Retina (tissue), 1 donor: Measurements from ENCODE around the gene PTPRD.

Experiments used
- DNase-seq: peaks from one replicate; pipeline ENCODE4 v3.0.0-alpha.2; 2016

The PTPRD gene

GRCh38 chr9:10612641-10613398 is at the start of gene PTPRD:
TSS of gene PTPRD (minus strand) at chr9:10613002.
- peak; percentile 87 for DNase-seq

- DNase-seq, result no peak
Measured at GRCh38 chr9:10661994-10662393, 49.2 kb upstream of the PTPRD start.

- DNase-seq, result no peak
Measured at GRCh38 chr9:10661376-10661775, 48.6 kb upstream of the PTPRD start.

GRCh38 chr9:10651012-10651411 is 38.2 kb upstream of the PTPRD start:
- no peak for DNase-seq

GRCh38 chr9:10649076-10649475 is 36.3 kb upstream of the PTPRD start:
- DNase-seq, result no peak

GRCh38 chr9:10633785-10634184 is 21.0 kb upstream of the PTPRD start:
- no peak for DNase-seq

GRCh38 chr9:10614196-10614800 is 1.5 kb upstream of the PTPRD start:
- peak; percentile 38 for DNase-seq

- no peak for DNase-seq
Measured at GRCh38 chr9:10613419-10613818, 617 bp upstream of the PTPRD start.

GRCh38 chr9:10605388-10605787 is 7.4 kb downstream of the PTPRD start:
- no peak for DNase-seq

GRCh38 chr9:10604927-10605326 is 7.9 kb downstream of the PTPRD start:
- DNase-seq, result no peak

- DNase-seq, result no peak
Measured at GRCh38 chr9:10597801-10598200, 15.0 kb downstream of the PTPRD start.

GRCh38 chr9:10594482-10594881 is 18.3 kb downstream of the PTPRD start:
- DNase-seq, result no peak

- DNase-seq, result no peak
Measured at GRCh38 chr9:10586407-10586806, 26.4 kb downstream of the PTPRD start.

GRCh38 chr9:10571699-10572098 is 41.1 kb downstream of the PTPRD start:
- no peak for DNase-seq

GRCh38 chr9:10566848-10567247 is 46.0 kb downstream of the PTPRD start:
- DNase-seq, result no peak

GRCh38 chr9:10562581-10563343 is 50.0 kb downstream of the PTPRD start:
- DNase-seq, result no peak

- DNase-seq, result no peak
Measured at GRCh38 chr9:10548348-10548747, 64.5 kb downstream of the PTPRD start.

- DNase-seq, result no peak
Measured at GRCh38 chr9:10538073-10538472, 74.7 kb downstream of the PTPRD start.

- DNase-seq, result no peak
Measured at GRCh38 chr9:10534850-10535249, 78.0 kb downstream of the PTPRD start.

- DNase-seq, result no peak
Measured at GRCh38 chr9:10525972-10526371, 86.8 kb downstream of the PTPRD start.

GRCh38 chr9:10523164-10523563 is 89.6 kb downstream of the PTPRD start:
- DNase-seq, result no peak

- no peak for DNase-seq
Measured at GRCh38 chr9:10512144-10512543, 100.7 kb downstream of the PTPRD start.

GRCh38 chr9:10488937-10489336 is 123.9 kb downstream of the PTPRD start:
- DNase-seq, result no peak

GRCh38 chr9:10479172-10479571 is 133.6 kb downstream of the PTPRD start:
- no peak for DNase-seq
